Body of pancreas (tissue), 4 donors: ENCODE data around the gene RPRD1A.

Experiments used
- POLR2A ChIP-seq, 3 donors: fragments of 450-650 bp; IDR thresholded peaks; one replicate each; pipeline ENCODE4 v1.6.1; 2016; ENCODE audit warnings: antibody characterized with exemption in 3 of 3, mild to moderate bottlenecking in 2 of 3
- TF ChIP-seq, protein P1 (sequence below), 7 experiments: fragments of 450-650 bp in 4 of 7; fragments of 200-600 bp in 3 of 7; sonication (generic) in 3 of 7; IDR thresholded peaks; one replicate each; pipeline ENCODE4 v1.5.1; 2016 to 2019; ENCODE audit warnings: antibody characterized with exemption in 7 of 7

DNA sequence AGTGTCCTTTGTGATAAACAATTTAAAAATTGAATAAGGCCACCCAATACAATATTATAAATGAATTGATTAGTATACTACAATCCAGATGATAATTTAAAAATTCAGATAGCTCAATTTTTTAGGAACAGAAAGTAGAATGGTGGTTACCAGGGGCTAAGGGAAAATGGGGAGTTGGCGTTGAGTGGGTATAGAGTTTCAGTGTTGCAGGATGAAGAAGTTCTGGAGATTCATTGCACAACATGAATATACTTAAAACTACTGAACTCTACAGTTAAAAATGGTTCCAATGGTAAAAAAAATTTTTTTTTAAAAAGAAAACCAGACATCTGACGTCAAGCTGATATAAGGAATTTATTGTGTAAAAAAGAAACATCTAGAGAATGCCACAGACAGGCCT is 40.8 kb upstream of the RPRD1A start:
- TF ChIP-seq POLR2A (IDR thresholded peaks at IDR 0.05): no peak
- TF ChIP-seq, protein P1, sequence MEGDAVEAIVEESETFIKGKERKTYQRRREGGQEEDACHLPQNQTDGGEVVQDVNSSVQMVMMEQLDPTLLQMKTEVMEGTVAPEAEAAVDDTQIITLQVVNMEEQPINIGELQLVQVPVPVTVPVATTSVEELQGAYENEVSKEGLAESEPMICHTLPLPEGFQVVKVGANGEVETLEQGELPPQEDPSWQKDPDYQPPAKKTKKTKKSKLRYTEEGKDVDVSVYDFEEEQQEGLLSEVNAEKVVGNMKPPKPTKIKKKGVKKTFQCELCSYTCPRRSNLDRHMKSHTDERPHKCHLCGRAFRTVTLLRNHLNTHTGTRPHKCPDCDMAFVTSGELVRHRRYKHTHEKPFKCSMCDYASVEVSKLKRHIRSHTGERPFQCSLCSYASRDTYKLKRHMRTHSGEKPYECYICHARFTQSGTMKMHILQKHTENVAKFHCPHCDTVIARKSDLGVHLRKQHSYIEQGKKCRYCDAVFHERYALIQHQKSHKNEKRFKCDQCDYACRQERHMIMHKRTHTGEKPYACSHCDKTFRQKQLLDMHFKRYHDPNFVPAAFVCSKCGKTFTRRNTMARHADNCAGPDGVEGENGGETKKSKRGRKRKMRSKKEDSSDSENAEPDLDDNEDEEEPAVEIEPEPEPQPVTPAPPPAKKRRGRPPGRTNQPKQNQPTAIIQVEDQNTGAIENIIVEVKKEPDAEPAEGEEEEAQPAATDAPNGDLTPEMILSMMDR (IDR thresholded peaks at IDR 0.05): no peak
